HCT116 (cell line): ENCODE data around the gene TUBD1. TPM values are rescaled to one million over a fixed set of nuclear protein-coding genes. Genes with fewer than 3 reads are reported as not detected.
A peak's percentile ranks its signal among the peaks of the same experiment; 100 is the strongest.

Experiments
- ATAC-seq: fragments of 200-7000 bp; cut with Tn5 transposase; 2 replicates; pipeline ENCODE4 v1.9.1; 2020; ENCODE audit warnings: mild to moderate bottlenecking, moderate library complexity
- BruUV-seq: library from RNA; stranded (reverse); fragments of 400-500 nt; replicated peaks from 2 replicates; lab custom pipeline; 2021; lab: Mats Ljungman, UMichigan
- CTCF ChIA-PET: fragments of 300-600 bp; sonication (Branson Sonifier 250); formaldehyde crosslinking; loops from one replicate; lab custom pipeline; 2021; ENCODE audit warnings: antibody characterized with exemption; lab: Charles Lee
- POLR2A ChIA-PET: fragments of 300-600, 350-600 bp; sonication (Branson Sonifier 250); formaldehyde crosslinking; loops from one replicate; lab custom pipeline; 2021; ENCODE audit warnings: antibody characterized with exemption; lab: Charles Lee
- RAD21 ChIA-PET, 2 experiments: fragments of 300-600 bp; sonication (Branson Sonifier 250); formaldehyde crosslinking; loops; one replicate each; lab custom pipeline; 2023; ENCODE audit warnings: low total read pairs in 2 of 2; ENCODE audit not compliant: uncharacterized antibody in 2 of 2, unreplicated experiment in 2 of 2, low non-redundant PET in 1 of 2; lab: Charles Lee
- DNase-seq: peaks from one replicate; pipeline ENCODE4 v3.0.0-alpha.2; 2010; ENCODE audit warnings: low read depth, low spot score
- H2AFZ ChIP-seq: fragments of 200-600 bp; shearing (Covaris generic), sonication (generic); 2 replicates; pipeline ENCODE4 v1.6.1; 2017; ENCODE audit warnings: low read depth, mixed run types, mixed read lengths, antibody characterized with exemption, low read length; ENCODE audit not compliant: poor library complexity, severe bottlenecking
- H3K27ac ChIP-seq: 2 replicates; pipeline ENCODE4 v1.5.1; 2012; ENCODE audit warnings: low read depth, low read length
- H3K27me3 ChIP-seq: fragments of 200-600 bp; sonication (generic); 2 replicates; pipeline ENCODE4 v1.6.1; 2016; ENCODE audit warnings: mixed run types, low read length, mixed read lengths; ENCODE audit not compliant: insufficient read depth
- H3K36me3 ChIP-seq, 2 experiments: fragments of 200-500 bp in 1 of 2; fragments of 200-600 bp in 1 of 2; sonication (Bioruptor generic) in 1 of 2; sonication (generic) in 1 of 2; 2 replicates each; pipeline versions ENCODE4 v1.5.1 to v1.6.1; 2014 to 2016; ENCODE audit warnings: low read length in 2 of 2, inconsistent platforms in 1 of 2, mixed read lengths in 1 of 2, mixed run types in 1 of 2; ENCODE audit not compliant: insufficient read depth in 2 of 2, control insufficient read depth in 1 of 2
- H3K4me1 ChIP-seq, 2 experiments: fragments of 200-600 bp in 1 of 2; sonication (generic) in 1 of 2; 2 replicates each; pipeline versions ENCODE4 v1.5.1 to v1.6.1; 2012 to 2017; ENCODE audit warnings: low read length in 2 of 2, inconsistent platforms in 1 of 2, mild to moderate bottlenecking in 1 of 2, mixed read lengths in 1 of 2, mixed run types in 1 of 2, moderate library complexity in 1 of 2; ENCODE audit not compliant: insufficient read depth in 2 of 2, control insufficient read depth in 1 of 2
- H3K4me2 ChIP-seq: fragments of 200-600 bp; sonication (generic); 2 replicates; pipeline ENCODE4 v1.6.1; 2017; ENCODE audit warnings: mixed run types, low read length, mixed read lengths
- H3K4me3 ChIP-seq, 2 experiments: fragments of 200-600 bp in 1 of 2; sonication (generic) in 1 of 2; replicated peaks in 1 of 2; 2 replicates each; pipeline ENCODE4 v1.5.1; 2011 to 2016; ENCODE audit warnings: low read length in 2 of 2, control low read depth in 1 of 2, low read depth in 1 of 2, mild to moderate bottlenecking in 1 of 2, mixed read lengths in 1 of 2, mixed run types in 1 of 2
- H3K79me2 ChIP-seq: fragments of 200-600 bp; sonication (generic); 2 replicates; pipeline ENCODE4 v1.6.1; 2017; ENCODE audit warnings: mild to moderate bottlenecking, mixed run types, low read length, moderate library complexity, mixed read lengths; ENCODE audit not compliant: insufficient read depth
- H3K9ac ChIP-seq: fragments of 200-600 bp; sonication (generic); 2 replicates; pipeline ENCODE4 v1.6.1; 2016; ENCODE audit warnings: low read length, mixed read lengths
- H3K9me2 ChIP-seq: fragments of 200-600 bp; sonication (generic), shearing (Covaris generic); 2 replicates; pipeline ENCODE4 v1.6.1; 2017; ENCODE audit warnings: mixed run types, mild to moderate bottlenecking, moderate library complexity; ENCODE audit not compliant: insufficient read depth
- H3K9me3 ChIP-seq, 2 experiments: fragments of 200-500 bp in 1 of 2; fragments of 200-600 bp in 1 of 2; sonication (Bioruptor generic) in 1 of 2; sonication (generic) in 1 of 2; 2 replicates each; pipeline ENCODE4 v1.6.1; 2014 to 2017; ENCODE audit warnings: low read length in 2 of 2, mixed read lengths in 2 of 2, inconsistent platforms in 1 of 2, low read depth in 1 of 2, mild to moderate bottlenecking in 1 of 2, mixed run types in 1 of 2, moderate library complexity in 1 of 2; ENCODE audit not compliant: control insufficient read depth in 1 of 2, insufficient read depth in 1 of 2
- H4K20me1 ChIP-seq: fragments of 200-600 bp; sonication (generic), shearing (Covaris generic); 2 replicates; pipeline ENCODE4 v1.6.1; 2017; ENCODE audit warnings: mixed run types, mild to moderate bottlenecking, moderate library complexity; ENCODE audit not compliant: insufficient read depth
- CBX3 ChIP-seq: IDR thresholded peaks from 2 replicates; pipeline ENCODE4 v1.6.1; 2012; ENCODE audit warnings: low read depth
- CEBPB ChIP-seq: IDR thresholded peaks from 2 replicates; pipeline ENCODE4 v1.6.1; 2012; ENCODE audit warnings: low read depth
- CTCF ChIP-seq, 3 experiments: fragments of 200-600 bp in 1 of 3; sonication (generic) in 1 of 3; IDR thresholded peaks in 2 of 3; conservative IDR thresholded peaks in 1 of 3; 2 replicates each; pipeline ENCODE4 v1.5.1; 2012 to 2017; ENCODE audit warnings: low read depth in 2 of 3, low read length in 2 of 3, antibody characterized with exemption in 1 of 3, borderline replicate concordance in 1 of 3, control low read depth in 1 of 3, mild to moderate bottlenecking in 1 of 3, mixed read lengths in 1 of 3, mixed run types in 1 of 3, moderate library complexity in 1 of 3; ENCODE audit not compliant: insufficient read depth in 1 of 3
- MAX ChIP-seq: IDR thresholded peaks from 2 replicates; pipeline ENCODE4 v1.6.1; 2012
- RAD21 ChIP-seq: IDR thresholded peaks from 2 replicates; pipeline ENCODE4 v1.6.1; 2012; ENCODE audit warnings: low read depth, mild to moderate bottlenecking
- REST ChIP-seq: IDR thresholded peaks from 2 replicates; pipeline ENCODE4 v1.6.1; 2012; ENCODE audit warnings: low read depth
- TCF7L2 ChIP-seq: IDR thresholded peaks from 2 replicates; pipeline ENCODE4 v1.7.0; 2011; ENCODE audit warnings: borderline replicate concordance, inconsistent platforms; ENCODE audit not compliant: insufficient read depth, insufficient read length; ENCODE audit errors: extremely low read depth
- ZFX ChIP-seq: fragments of 450-650 bp; IDR thresholded peaks from 2 replicates; pipeline ENCODE4 v1.6.1; 2017
- intact Hi-C: fragments of 100-400 bp; cut with micrococcal nuclease; formaldehyde crosslinking; loops from 2 replicates; pipeline ENCODE4 v1.10.0; 2022
- total RNA-seq: library from RNA; stranded (reverse); gene quantifications from one replicate; pipeline ENCODE4 v1.2.1, GENCODE V29; 2021; ENCODE audit not compliant: unreplicated experiment

The TUBD1 gene
- total RNA-seq, 1 experiment from 2014 or later, result 13.0 TPM

- Histone ChIP-seq H3K9me2 (no peaks in the 10 kb centered on the region), H3K4me3 (peak overlapping the region; percentile 83 to 84), H3K9ac (peak overlapping the region; percentile 87), H3K9me3 (no peaks in the 10 kb centered on the region), H3K27ac (peak overlapping the region; percentile 73), H3K4me1 (peaks cover 13 to 30% of the 10 kb centered on the region in 2 experiments), H4K20me1 (peaks cover 5% of the 10 kb centered on the region; the same call in 1 of the 2 replicates), H3K36me3 (peaks cover 5% of the 10 kb centered on the region in 2 experiments; a peak in 2 of 4 replicates), H3K79me2 (peaks cover 80% of the 10 kb centered on the region), H3K4me2 (peak overlapping the region; percentile 84), H2AFZ (no peak overlapping the region), H3K27me3 (no peaks in the 10 kb centered on the region)
- POLR2A ChIA-PET, result interaction anchor here (1.4 to 1.5 kb wide), 2 partner anchors 20 to 36 kb away, joined by 3 to 4 read pairs; no protein-coding TSS in a partner anchor
- ATAC-seq, result no peak
- BruUV-seq, result no TSS peak
- CTCF ChIA-PET, result interaction anchor here (2.9 kb wide), 1 partner anchor 21 kb away, joined by 15 read pairs; no protein-coding TSS in a partner anchor
- intact Hi-C loops, result no loop called here
- RAD21 ChIA-PET, result interaction anchor here in 1 of 2 experiments (0.7 kb wide), 1 partner anchor 157 kb away, joined by 4 read pairs; no protein-coding TSS in a partner anchor
- TF ChIP-seq ZFX (no peak), MAX (no peak), REST (no peak), CEBPB (no peak), TCF7L2 (no peak), CBX3 (no peak), CTCF (IDR thresholded peaks at IDR 0.05 in 2 of 3, conservative IDR thresholded peaks at IDR 0.05 in 1 of 3; ENCODE audit: borderline replicate concordance in 1 of 3, insufficient read depth in 1 of 3, low read depth in 2 of 3, low read length in 2 of 3) (peak in 2 of 3 experiments; percentile 12 to 22; a peak in 1 of 6 replicates), RAD21 (no peak)
- DNase-seq, result no peak
Observed at GRCh38 chr17:59893676-59894100, 945 bp upstream of the TUBD1 start.
